Skeletal muscle tissue (tissue), 4 donors: ENCODE data around the gene KIAA0513. TPM values are rescaled to one million over a fixed set of nuclear protein-coding genes. Genes with fewer than 3 reads are reported as not detected.

Source experiments
- H3K27ac ChIP-seq: one replicate; pipeline ENCODE4 v1.7.0; 2013; ENCODE audit warnings: mild to moderate bottlenecking, low read depth, low read length, inconsistent platforms
- H3K27me3 ChIP-seq, 3 donors: one replicate each; pipeline ENCODE4 v1.7.0; 2013; ENCODE audit warnings: low read length in 3 of 3; ENCODE audit not compliant: control insufficient read depth in 3 of 3, insufficient read depth in 3 of 3
- H3K36me3 ChIP-seq, 3 donors: one replicate each; pipeline ENCODE4 v1.7.0; 2013; ENCODE audit warnings: low read length in 3 of 3; ENCODE audit not compliant: control insufficient read depth in 3 of 3, insufficient read depth in 3 of 3
- H3K4me1 ChIP-seq, 3 donors: one replicate each; pipeline ENCODE4 v1.7.0; 2013; ENCODE audit warnings: low read length in 3 of 3, mild to moderate bottlenecking in 3 of 3; ENCODE audit not compliant: control insufficient read depth in 3 of 3, insufficient read depth in 3 of 3
- H3K4me3 ChIP-seq, 3 donors: one replicate each; pipeline ENCODE4 v1.7.0; 2013; ENCODE audit warnings: low read length in 3 of 3
- H3K9ac ChIP-seq, 3 donors: one replicate each; pipeline ENCODE4 v1.7.0; 2013; ENCODE audit warnings: low read length in 3 of 3, mild to moderate bottlenecking in 3 of 3, moderate library complexity in 2 of 3, low read depth in 1 of 3
- H3K9me3 ChIP-seq, 3 donors: one replicate each; pipeline ENCODE4 v1.7.0; 2013; ENCODE audit warnings: low read length in 3 of 3; ENCODE audit not compliant: control insufficient read depth in 3 of 3
- total RNA-seq: library from RNA; depleted of rRNA; stranded (reverse); fragments of >200 nt; gene quantifications from one replicate; pipeline ENCODE4 v1.2.3, GENCODE V29; 2014
- donor health status: Osteomylitis.

Gene KIAA0513
- total RNA-seq, 1 donor from 2014 or later = 5.7 TPM

GRCh38 chr16:84992717-84993075 lies 34.9 kb upstream of the KIAA0513 start:
- Histone ChIP-seq H3K9me3 (no peaks in the 10 kb centered on the region), H3K9ac (no peak overlapping the region), H3K4me1 (peaks cover 9 to 34% (median 11%) of the 10 kb centered on the region in 3 donors), H3K36me3 (peaks cover 35 to 52% (median 49%) of the 10 kb centered on the region in 3 donors), H3K27ac (no peak overlapping the region), H3K27me3 (no peaks in the 10 kb centered on the region), H3K4me3 (no peak overlapping the region)

- no peaks in the 10 kb centered on the region for H3K9me3 ChIP-seq
- no peak overlapping the region for H3K9ac ChIP-seq
- peaks cover 27 to 43% (median 41%) of the 10 kb centered on the region in 3 donors for H3K36me3 ChIP-seq
- peaks cover 9 to 25% (median 11%) of the 10 kb centered on the region in 3 donors for H3K4me1 ChIP-seq
- H3K27ac ChIP-seq = peak overlapping the region; percentile 75
- no peaks in the 10 kb centered on the region for H3K27me3 ChIP-seq
- no peak overlapping the region for H3K4me3 ChIP-seq
Observed at GRCh38 chr16:84993926-84994325, 33.7 kb upstream of the KIAA0513 start.

GRCh38 chr16:84995663-84996062 lies 31.9 kb upstream of the KIAA0513 start:
- no peaks in the 10 kb centered on the region for H3K27me3 ChIP-seq
- no peaks in the 10 kb centered on the region for H3K9me3 ChIP-seq
- H3K4me1 ChIP-seq = peaks cover 16 to 28% (median 16%) of the 10 kb centered on the region in 3 donors
- H3K9ac ChIP-seq = no peak overlapping the region
- peaks cover 13 to 27% (median 27%) of the 10 kb centered on the region in 3 donors for H3K36me3 ChIP-seq
- peak overlapping the region; percentile 75 for H3K27ac ChIP-seq
- H3K4me3 ChIP-seq = no peak overlapping the region

- Histone ChIP-seq H3K4me1 (peaks cover 19 to 34% (median 21%) of the 10 kb centered on the region in 3 donors), H3K27ac (no peak overlapping the region), H3K9ac (no peak overlapping the region), H3K36me3 (peaks cover 11 to 27% (median 23%) of the 10 kb centered on the region in 3 donors), H3K27me3 (no peaks in the 10 kb centered on the region), H3K4me3 (no peak overlapping the region), H3K9me3 (no peaks in the 10 kb centered on the region)
Observed at GRCh38 chr16:84996365-84996764, 31.2 kb upstream of the KIAA0513 start.

- Histone ChIP-seq H3K4me1 (peaks cover 38 to 54% (median 47%) of the 10 kb centered on the region in 3 donors), H3K27ac (peak overlapping the region; percentile 18), H3K9ac (peak overlapping the region in 1 of 3 donors; percentile 23), H3K27me3 (no peaks in the 10 kb centered on the region), H3K4me3 (no peak overlapping the region), H3K9me3 (no peaks in the 10 kb centered on the region), H3K36me3 (peaks cover 6 to 16% (median 14%) of the 10 kb centered on the region in 3 donors)
Observed at GRCh38 chr16:84999200-84999599, 28.4 kb upstream of the KIAA0513 start.

GRCh38 chr16:84999857-85000480 lies 27.6 kb upstream of the KIAA0513 start:
- Histone ChIP-seq H3K36me3 (peaks cover 2 to 8% (median 7%) of the 10 kb centered on the region in 3 donors), H3K9ac (no peak overlapping the region), H3K4me1 (peaks cover 41 to 54% (median 51%) of the 10 kb centered on the region in 3 donors), H3K27me3 (no peaks in the 10 kb centered on the region), H3K4me3 (no peak overlapping the region), H3K27ac (no peak overlapping the region), H3K9me3 (no peaks in the 10 kb centered on the region)

- H3K27me3 ChIP-seq = no peaks in the 10 kb centered on the region
- peak overlapping the region; percentile 78 for H3K27ac ChIP-seq
- no peaks in the 10 kb centered on the region for H3K9me3 ChIP-seq
- peaks cover 47 to 67% (median 53%) of the 10 kb centered on the region in 3 donors for H3K4me1 ChIP-seq
- no peaks in the 10 kb centered on the region for H3K36me3 ChIP-seq
- peak overlapping the region; percentile 27 to 45 (median 30) for H3K9ac ChIP-seq
- peak overlapping the region in 2 of 3 donors; percentile 35 to 59 for H3K4me3 ChIP-seq
Observed at GRCh38 chr16:85002099-85002541, 25.5 kb upstream of the KIAA0513 start.

GRCh38 chr16:85002608-85003007 lies 25.0 kb upstream of the KIAA0513 start:
- Histone ChIP-seq H3K9me3 (no peaks in the 10 kb centered on the region), H3K27ac (peak overlapping the region; percentile 78), H3K4me1 (peaks cover 50 to 72% (median 57%) of the 10 kb centered on the region in 3 donors), H3K4me3 (peak overlapping the region; percentile 19 to 59 (median 35)), H3K36me3 (no peaks in the 10 kb centered on the region), H3K9ac (peak overlapping the region; percentile 27 to 45 (median 30)), H3K27me3 (no peaks in the 10 kb centered on the region)

GRCh38 chr16:85003076-85003475 lies 24.5 kb upstream of the KIAA0513 start:
- Histone ChIP-seq H3K4me1 (peaks cover 53 to 75% (median 62%) of the 10 kb centered on the region in 3 donors), H3K27me3 (no peaks in the 10 kb centered on the region), H3K9ac (peak overlapping the region in 2 of 3 donors; percentile 21 to 27)

More at GRCh38 chr16:85003076-85003475, 24.5 kb upstream of the KIAA0513 start:
- Histone ChIP-seq H3K36me3 (no peaks in the 10 kb centered on the region), H3K27ac (peak overlapping the region; percentile 78), H3K4me3 (peak overlapping the region; percentile 19 to 35 (median 27)), H3K9me3 (no peaks in the 10 kb centered on the region)
